Hematopoietic multipotent progenitor cell treated with erythropoietin and hydrocortisone succinate and interleukin-3 and kit ligand, for 4 days (in vitro differentiated cells): Measurements from ENCODE around the gene ZMYND11.
A peak's percentile ranks its signal among the peaks of the same experiment; 100 is the strongest.

Experiments
- DNase-seq: peaks from one replicate; pipeline ENCODE4 v3.0.0-alpha.2; 2015

Gene ZMYND11

DNA sequence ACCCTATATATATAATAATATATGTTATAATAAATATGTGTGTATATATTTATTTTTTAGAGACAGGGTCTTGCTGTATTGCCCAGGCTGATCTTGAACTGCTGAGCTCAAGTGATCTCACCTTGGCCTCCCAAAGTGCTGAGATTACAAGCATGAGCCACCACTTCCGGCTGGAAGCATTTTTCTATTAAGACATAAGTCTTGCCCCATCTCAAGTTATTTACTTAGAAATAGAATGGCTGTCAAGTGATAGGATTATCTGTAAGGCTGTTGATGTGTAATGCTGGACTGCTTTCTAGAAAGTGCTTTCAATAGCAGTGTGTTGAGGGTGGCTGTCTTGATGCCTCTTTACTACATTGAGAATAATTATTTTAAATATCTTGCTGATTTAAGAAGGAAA, 65.2 kb downstream of the ZMYND11 start:
- DNase-seq: no peak

GRCh38 chr10:201328-201771, 66.1 kb downstream of the ZMYND11 start:
- no peak for DNase-seq

DNA sequence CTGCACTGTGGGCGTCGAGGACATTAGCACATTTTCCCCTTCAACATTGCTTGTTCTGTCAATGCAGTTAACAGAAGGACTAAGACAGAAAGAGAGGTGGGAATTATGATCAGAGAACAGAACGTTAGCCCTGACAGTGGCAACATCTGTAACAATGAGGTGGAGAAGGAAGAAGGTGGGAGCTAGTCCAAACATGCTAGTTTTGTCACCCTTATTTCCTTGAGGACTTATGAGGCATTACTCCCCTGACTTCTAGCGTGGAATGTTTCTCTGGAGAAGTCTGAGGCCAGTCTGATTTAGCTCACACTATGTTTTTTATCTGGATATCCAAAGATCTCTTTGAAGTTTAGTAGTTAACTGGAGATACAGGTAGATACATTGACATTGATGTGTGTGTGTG, 73.4 kb downstream of the ZMYND11 start:
- DNase-seq: no peak

GRCh38 chr10:209357-209756, 74.1 kb downstream of the ZMYND11 start:
- peak; percentile 32 for DNase-seq

- no peak for DNase-seq
Observed at GRCh38 chr10:210297-210696, 75.0 kb downstream of the ZMYND11 start.

DNA sequence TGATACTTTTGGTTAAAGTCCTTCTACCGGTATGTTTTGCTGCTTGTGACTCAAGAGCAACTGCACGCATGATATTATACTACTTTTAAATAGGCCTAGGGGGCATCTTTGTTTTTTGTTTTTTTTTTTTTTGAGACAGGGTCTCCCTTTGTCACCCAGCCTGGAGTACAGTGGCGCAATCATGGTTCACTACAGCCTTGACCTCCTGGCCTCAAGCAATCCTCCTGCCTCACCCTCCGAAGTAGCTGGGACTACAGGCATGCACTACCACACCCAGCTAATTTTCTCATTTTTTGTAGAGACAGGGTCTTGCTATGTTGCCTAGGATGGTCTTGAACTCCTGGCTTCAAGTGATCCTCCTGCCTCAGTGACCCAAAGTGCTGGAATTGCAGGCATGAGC, 80.2 kb downstream of the ZMYND11 start:
- DNase-seq: no peak

- DNase-seq: no peak
Observed at GRCh38 chr10:218798-219197, 83.5 kb downstream of the ZMYND11 start.

GRCh38 chr10:219731-220472, 84.6 kb downstream of the ZMYND11 start:
- DNase-seq: no peak

DNA sequence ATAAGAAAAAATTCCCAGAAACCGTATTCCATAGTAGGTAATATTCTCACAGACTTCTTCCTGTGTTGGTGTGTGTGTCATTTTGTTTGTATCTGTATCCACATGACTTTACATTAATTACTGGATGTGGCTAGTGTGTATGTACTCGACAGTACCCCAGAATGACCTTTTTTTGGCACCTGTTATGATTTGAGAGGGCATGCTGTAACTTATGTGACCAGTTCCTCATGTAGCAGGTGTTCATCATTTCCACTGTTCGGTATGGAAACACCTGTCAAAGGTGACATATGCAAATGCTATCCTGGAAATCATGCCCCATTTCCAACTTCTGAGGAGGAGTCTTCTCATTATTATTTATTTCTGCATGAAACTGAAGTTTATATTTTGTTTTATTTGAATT, 89.3 kb downstream of the ZMYND11 start:
- DNase-seq: no peak

DNA sequence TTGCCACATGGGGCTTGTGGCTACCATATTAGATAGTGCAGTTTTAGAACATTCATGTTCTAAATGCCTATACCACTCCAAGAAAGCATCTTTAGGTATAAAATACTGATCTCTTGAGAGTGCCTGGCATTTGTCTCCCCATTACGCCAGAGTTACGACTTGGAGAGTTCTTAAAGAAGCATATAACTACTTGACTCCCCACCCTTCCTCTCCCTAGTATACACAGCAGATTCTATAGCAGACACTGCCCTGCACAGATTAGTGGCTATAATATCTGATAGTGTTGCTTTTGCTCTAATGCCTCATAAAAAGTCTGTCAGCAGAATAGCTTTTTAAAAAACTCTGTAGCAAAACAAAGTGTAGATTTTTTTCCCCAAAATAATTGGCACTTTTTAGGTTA, 90.8 kb downstream of the ZMYND11 start:
- DNase-seq: no peak

- no peak for DNase-seq
Observed at GRCh38 chr10:227014-227413, 91.8 kb downstream of the ZMYND11 start.

- no peak for DNase-seq
Observed at GRCh38 chr10:228366-228765, 93.1 kb downstream of the ZMYND11 start.

DNA sequence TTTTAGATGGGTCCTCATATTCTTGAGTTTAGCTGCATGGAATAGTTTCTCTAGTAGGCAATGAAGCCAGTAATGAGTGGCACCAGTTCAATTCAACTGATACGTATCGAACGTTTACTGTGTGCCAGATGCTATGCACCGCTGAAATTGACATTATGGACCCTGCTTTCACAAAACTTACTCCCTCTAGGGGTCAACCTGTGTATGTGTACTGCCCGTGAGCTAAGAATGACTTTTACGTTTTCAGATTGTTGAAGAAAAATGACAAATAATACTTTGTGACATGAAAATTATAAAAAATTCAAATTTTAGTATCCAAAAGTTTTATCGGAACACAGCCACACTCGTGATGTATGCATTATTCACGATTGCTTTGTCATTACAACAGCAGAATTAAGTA, 95.5 kb downstream of the ZMYND11 start:
- DNase-seq: peak; percentile 55

- no peak for DNase-seq
Observed at GRCh38 chr10:232061-232460, 96.8 kb downstream of the ZMYND11 start.

GRCh38 chr10:232878-233277, 97.6 kb downstream of the ZMYND11 start:
- no peak for DNase-seq

DNA sequence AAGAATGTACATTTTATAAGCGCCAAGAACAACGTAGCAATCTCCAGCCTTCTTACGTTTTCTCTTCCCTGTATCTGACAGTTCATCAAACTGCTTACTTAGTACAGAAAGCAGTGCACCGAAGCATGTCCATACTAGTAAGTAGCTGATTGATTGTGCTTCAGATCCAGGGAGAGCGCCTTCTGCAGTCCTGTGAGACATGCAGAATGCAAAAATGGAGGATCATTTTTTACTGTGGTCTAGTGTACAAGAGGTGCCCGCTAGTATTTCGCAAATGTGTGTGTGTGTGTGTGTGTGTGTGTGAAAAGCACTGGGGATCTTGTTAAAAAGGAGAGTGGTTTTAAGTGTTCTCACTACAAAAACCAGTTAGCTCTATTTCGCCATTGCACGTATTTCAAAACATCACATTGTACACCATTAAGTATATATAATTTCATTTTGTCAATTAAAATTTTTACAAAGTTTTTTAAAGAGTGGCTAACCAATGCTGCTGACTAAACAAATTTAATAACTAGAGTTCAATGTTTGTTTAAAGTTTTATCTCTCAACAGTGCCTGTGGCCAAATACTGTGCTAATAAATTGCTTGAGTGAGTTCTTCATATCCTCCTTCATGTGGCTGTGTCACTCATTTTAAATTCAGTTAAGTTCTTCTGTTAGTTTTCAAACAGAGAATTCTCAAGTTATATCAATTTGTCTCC, 99.6 kb downstream of the ZMYND11 start:
- DNase-seq: peak; percentile 22

- no peak for DNase-seq
Observed at GRCh38 chr10:235915-236314, 100.7 kb downstream of the ZMYND11 start.

GRCh38 chr10:239109-239508, 103.9 kb downstream of the ZMYND11 start:
- no peak for DNase-seq

- DNase-seq: no peak
Observed at GRCh38 chr10:241451-241850, 106.2 kb downstream of the ZMYND11 start.

DNA sequence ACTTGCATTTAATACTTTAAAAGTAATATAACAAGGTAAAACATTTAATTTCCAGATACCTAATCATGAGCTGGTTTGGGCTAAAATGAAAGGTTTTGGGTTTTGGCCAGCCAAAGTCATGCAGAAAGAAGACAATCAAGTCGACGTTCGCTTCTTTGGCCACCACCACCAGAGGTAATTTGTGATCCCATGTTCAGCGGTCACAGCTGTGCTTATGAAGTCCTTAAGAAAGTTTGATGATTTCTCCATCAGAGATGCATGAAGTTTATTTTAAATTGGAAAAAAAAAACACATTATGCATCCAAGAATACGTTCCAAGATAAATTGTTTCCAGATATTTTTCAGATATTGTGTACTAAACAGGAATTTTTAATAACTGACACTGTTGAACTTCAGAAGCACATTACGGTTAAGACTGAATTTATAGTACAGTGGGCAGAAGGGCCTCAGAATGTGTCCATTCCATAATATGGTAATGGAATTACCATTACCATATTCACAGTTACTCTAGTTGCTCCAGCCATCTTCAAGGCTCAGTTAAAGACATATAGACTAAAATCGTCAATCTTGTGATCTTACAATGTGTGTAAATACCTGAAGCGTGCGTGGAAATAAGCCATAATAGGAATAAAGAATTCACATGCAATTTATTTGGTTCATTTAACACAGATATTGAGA, 106.8 kb downstream of the ZMYND11 start:
- DNase-seq: no peak

- DNase-seq: no peak
Observed at GRCh38 chr10:244227-244626, 109.0 kb downstream of the ZMYND11 start.

- no peak for DNase-seq
Observed at GRCh38 chr10:246431-246830, 111.2 kb downstream of the ZMYND11 start.

DNA sequence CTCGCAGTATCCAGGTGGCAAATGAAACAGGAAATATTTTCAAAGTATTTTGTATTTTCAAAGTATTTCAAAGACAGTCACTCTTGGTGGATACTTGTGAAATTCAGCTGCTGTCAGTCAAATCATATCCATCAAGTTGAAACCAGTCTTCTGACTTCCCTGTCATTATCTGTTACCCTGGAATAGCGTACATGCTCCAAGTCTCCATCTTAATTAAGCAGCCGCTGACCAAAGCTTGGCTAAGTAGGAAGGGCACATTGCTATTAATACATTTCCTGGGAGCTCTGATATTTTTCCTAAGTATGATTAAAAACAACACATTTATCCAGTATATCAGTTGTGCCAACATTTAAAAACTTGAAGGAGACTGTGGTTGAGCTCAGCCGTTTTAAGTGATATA, 112.2 kb downstream of the ZMYND11 start:
- DNase-seq: no peak

DNA sequence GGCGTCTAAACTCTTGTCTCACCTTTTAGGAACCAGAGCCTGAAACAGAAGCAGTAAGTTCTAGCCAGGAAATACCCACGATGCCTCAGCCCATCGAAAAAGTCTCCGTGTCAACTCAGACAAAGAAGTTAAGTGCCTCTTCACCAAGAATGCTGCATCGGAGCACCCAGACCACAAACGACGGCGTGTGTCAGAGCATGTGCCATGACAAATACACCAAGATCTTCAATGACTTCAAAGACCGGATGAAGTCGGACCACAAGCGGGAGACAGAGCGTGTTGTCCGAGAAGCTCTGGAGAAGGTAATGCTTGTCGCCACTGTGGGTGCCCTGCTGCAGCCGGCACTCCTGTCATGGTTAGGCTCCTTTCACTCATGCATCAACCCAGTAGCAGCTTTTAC, 113.1 kb downstream of the ZMYND11 start:
- no peak for DNase-seq
